WTC11 (cell line): ENCODE data around the gene CCDC93. TPM values are rescaled to one million over a fixed set of nuclear protein-coding genes. Genes with fewer than 3 reads are reported as not detected.
"Not testable (repeated sequence)": the region's sequence is repeated elsewhere in the genome, so short reads cannot be mapped to it uniquely, and the experiment has no call there.

Source experiments
- ATAC-seq: fragments of 200-7000 bp; cut with Tn5 transposase; 2 replicates; pipeline ENCODE4 v1.10.0; 2021; ENCODE audit warnings: mild to moderate bottlenecking, moderate library complexity
- CTCF ChIA-PET: fragments of 300-600 bp; sonication (Branson Sonifier 250); formaldehyde crosslinking; loops from one replicate; lab custom pipeline; 2021; ENCODE audit warnings: antibody characterized with exemption; lab: Charles Lee
- POLR2A ChIA-PET: fragments of 350-600 bp; sonication (Branson Sonifier 250); formaldehyde crosslinking; loops from one replicate; lab custom pipeline; 2021; ENCODE audit warnings: antibody characterized with exemption; lab: Charles Lee
- DNase-seq: peaks from one replicate; pipeline ENCODE4 v3.0.0; 2021; ENCODE audit warnings: low spot score
- H3K27ac Mint-ChIP-seq: 2 replicates; pipeline ENCODE4 v1.8.0; 2021; ENCODE audit warnings: mixed read lengths
- H3K27me3 Mint-ChIP-seq: 2 replicates; pipeline ENCODE4 v1.8.0; 2021; ENCODE audit warnings: low read depth, mild to moderate bottlenecking, moderate library complexity, mixed read lengths
- H3K36me3 Mint-ChIP-seq: 2 replicates; pipeline ENCODE4 v1.8.0; 2021; ENCODE audit warnings: mixed read lengths
- H3K4me1 Mint-ChIP-seq: 2 replicates; pipeline ENCODE4 v1.8.0; 2022; ENCODE audit warnings: mixed read lengths
- H3K4me3 Mint-ChIP-seq: 2 replicates; pipeline ENCODE4 v1.8.0; 2021; ENCODE audit warnings: mild to moderate bottlenecking, moderate library complexity, mixed read lengths
- H3K9me3 Mint-ChIP-seq: 2 replicates; pipeline ENCODE4 v1.8.0; 2021; ENCODE audit warnings: mixed read lengths
- ATF1 ChIP-seq: sonication (generic); formaldehyde crosslinking; IDR thresholded peaks from 2 replicates; pipeline ENCODE4 v1.8.1; 2023; ENCODE audit warnings: mild to moderate bottlenecking, moderate library complexity, missing genetic modification reagents
- CDX4 ChIP-seq: fragments of 250-450 bp; sonication (Bioruptor Pico); IDR thresholded peaks from 2 replicates; pipeline ENCODE4 v1.9.0; 2021; ENCODE audit warnings: moderate library complexity, mild to moderate bottlenecking, inconsistent platforms, borderline replicate concordance
- E2F4 ChIP-seq: sonication (generic); formaldehyde crosslinking; IDR thresholded peaks from 2 replicates; pipeline ENCODE4 v1.8.1; 2022; ENCODE audit warnings: low read depth, mild to moderate bottlenecking, moderate library complexity, missing genetic modification reagents, borderline replicate concordance
- EMX1 ChIP-seq: fragments of 250-450 bp; sonication (Bioruptor Pico); IDR thresholded peaks from 2 replicates; pipeline ENCODE4 v1.8.0; 2021; ENCODE audit warnings: mild to moderate bottlenecking
- GABPB1 ChIP-seq: sonication (generic); formaldehyde crosslinking; IDR thresholded peaks from 2 replicates; pipeline ENCODE4 v1.8.1; 2023; ENCODE audit warnings: mild to moderate bottlenecking, missing genetic modification reagents
- JUN ChIP-seq: sonication (generic); formaldehyde crosslinking; IDR thresholded peaks from 2 replicates; pipeline ENCODE4 v1.8.0; 2023; ENCODE audit warnings: mild to moderate bottlenecking, missing genetic modification reagents
- KAT7 ChIP-seq: sonication (generic); formaldehyde crosslinking; IDR thresholded peaks from 2 replicates; pipeline ENCODE4 v1.8.1; 2023; ENCODE audit warnings: missing genetic modification reagents, mild to moderate bottlenecking, borderline replicate concordance
- MAX ChIP-seq: sonication (generic); formaldehyde crosslinking; IDR thresholded peaks from 2 replicates; pipeline ENCODE4 v1.8.0; 2022; ENCODE audit warnings: mild to moderate bottlenecking, missing genetic modification reagents
- MXD4 ChIP-seq: fragments of 250-450 bp; sonication (Bioruptor Pico); IDR thresholded peaks from 2 replicates; pipeline ENCODE4 v1.8.0; 2021; ENCODE audit warnings: mild to moderate bottlenecking, moderate library complexity, borderline replicate concordance
- NR1H2 ChIP-seq: sonication (generic); formaldehyde crosslinking; IDR thresholded peaks from 2 replicates; pipeline ENCODE4 v1.9.0; 2021; ENCODE audit warnings: mild to moderate bottlenecking, moderate library complexity, missing genetic modification reagents
- OVOL2 ChIP-seq: fragments of 250-450 bp; sonication (Bioruptor Pico); IDR thresholded peaks from 2 replicates; pipeline ENCODE4 v1.9.0; 2021; ENCODE audit warnings: mild to moderate bottlenecking, borderline replicate concordance
- SMAD3 ChIP-seq: sonication (generic); formaldehyde crosslinking; IDR thresholded peaks from 2 replicates; pipeline ENCODE4 v1.8.0; 2022; ENCODE audit warnings: missing genetic modification reagents, mild to moderate bottlenecking, borderline replicate concordance
- SMAD4 ChIP-seq: sonication (generic); formaldehyde crosslinking; IDR thresholded peaks from 2 replicates; pipeline ENCODE4 v1.8.0; 2022; ENCODE audit warnings: mild to moderate bottlenecking, missing genetic modification reagents
- TEAD1 ChIP-seq: sonication (generic); formaldehyde crosslinking; IDR thresholded peaks from 2 replicates; pipeline ENCODE4 v1.8.0; 2022; ENCODE audit warnings: mild to moderate bottlenecking, missing genetic modification reagents
- TEAD4 ChIP-seq: sonication (generic); formaldehyde crosslinking; IDR thresholded peaks from 2 replicates; pipeline ENCODE4 v1.8.0; 2022; ENCODE audit warnings: mild to moderate bottlenecking, missing genetic modification reagents
- TP53 ChIP-seq: sonication (generic); formaldehyde crosslinking; IDR thresholded peaks from 2 replicates; pipeline ENCODE4 v1.8.1; 2023; ENCODE audit warnings: mild to moderate bottlenecking, missing genetic modification reagents
- ZNF263 ChIP-seq: sonication (generic); formaldehyde crosslinking; IDR thresholded peaks from 2 replicates; pipeline ENCODE4 v1.8.1; 2022; ENCODE audit warnings: low read depth, mild to moderate bottlenecking, moderate library complexity, missing genetic modification reagents
- ZNF396 ChIP-seq: fragments of 250-450 bp; sonication (Bioruptor Pico); IDR thresholded peaks from 2 replicates; pipeline ENCODE4 v1.8.0; 2021; ENCODE audit warnings: mild to moderate bottlenecking, moderate library complexity, borderline replicate concordance
- ZNF425 ChIP-seq: fragments of 250-450 bp; sonication (Bioruptor Pico); conservative IDR thresholded peaks from 2 replicates; pipeline ENCODE4 v1.9.0; 2021; ENCODE audit warnings: mild to moderate bottlenecking
- ZNF512 ChIP-seq: sonication (generic); formaldehyde crosslinking; IDR thresholded peaks from 2 replicates; pipeline ENCODE4 v1.8.1; 2022; ENCODE audit warnings: missing genetic modification reagents, borderline replicate concordance
- ZNF532 ChIP-seq: fragments of 250-450 bp; sonication (Bioruptor Pico); IDR thresholded peaks from 2 replicates; pipeline ENCODE4 v1.9.0; 2021; ENCODE audit warnings: mild to moderate bottlenecking, borderline replicate concordance
- ZNF671 ChIP-seq: fragments of 250-450 bp; sonication (Bioruptor Pico); IDR thresholded peaks from 2 replicates; pipeline ENCODE4 v1.8.0; 2021; ENCODE audit warnings: mild to moderate bottlenecking
- total RNA-seq: library from RNA; stranded (reverse); gene quantifications from 3 replicates; pipeline ENCODE4 v1.2.3, GENCODE V29; 2021

CCDC93 gene
- total RNA-seq, 1 experiment from 2014 or later: 16.9 TPM

- no peak for ATAC-seq
Measured at GRCh38 chr2:118016911-118017310, 3.0 kb upstream of the CCDC93 start.

GRCh38 chr2:118015761-118016160 lies 1.9 kb upstream of the CCDC93 start:
- not testable (repeated sequence) for ATAC-seq, H3K9me3 Mint-ChIP-seq, H3K36me3 Mint-ChIP-seq, DNase-seq, H3K27ac Mint-ChIP-seq, H3K4me3 Mint-ChIP-seq
- peaks cover 65% of the 10 kb centered on the region for H3K27me3 Mint-ChIP-seq
- H3K4me1 Mint-ChIP-seq: peaks cover 24% of the 10 kb centered on the region
- CTCF ChIA-PET: interaction anchor here (0.8 kb wide), 1 partner anchor 13 kb away, joined by 4 read pairs; no protein-coding TSS in a partner anchor
- POLR2A ChIA-PET: interaction anchor here (0.6 kb wide), 1 partner anchor 133 kb away, joined by 3 read pairs; no protein-coding TSS in a partner anchor

More at GRCh38 chr2:118016911-118017310, 3.0 kb upstream of the CCDC93 start:
- ChIA-PET CTCF (interaction anchor here (1.4 kb wide), 1 partner anchor 14 kb away, joined by 5 read pairs; no protein-coding TSS in a partner anchor), POLR2A (no interaction called here)
- Mint-ChIP-seq H3K36me3 (no peaks in the 10 kb centered on the region), H3K4me3 (no peak overlapping the region), H3K27ac (no peak overlapping the region), H3K9me3 (peaks cover 4% of the 10 kb centered on the region; the same call in 1 of the 2 replicates), H3K27me3 (peaks cover 69% of the 10 kb centered on the region), H3K4me1 (peaks cover 35% of the 10 kb centered on the region)
- TF ChIP-seq GABPB1 (CRISPR knock-in tag): no peak
- no peak for TF ChIP-seq ZNF532 (CRISPR knock-in tag)
- no peak for TF ChIP-seq SMAD4 (CRISPR knock-in tag)
- no peak for TF ChIP-seq KAT7 (CRISPR knock-in tag)
- no peak for TF ChIP-seq TEAD1 (CRISPR knock-in tag)
- no peak for TF ChIP-seq EMX1 (CRISPR knock-in tag)
- TF ChIP-seq MXD4 (CRISPR knock-in tag): no peak
- TF ChIP-seq ZNF671 (CRISPR knock-in tag): no peak
- no peak for TF ChIP-seq ATF1 (CRISPR knock-in tag)
- no peak for TF ChIP-seq OVOL2 (CRISPR knock-in tag)
- TF ChIP-seq ZNF512 (CRISPR knock-in tag): no peak
- TF ChIP-seq NR1H2 (CRISPR knock-in tag): no peak
- TF ChIP-seq ZNF425 (CRISPR knock-in tag): no peak
- no peak for DNase-seq

- ATAC-seq (peak; percentile 17), DNase-seq (no peak)
- peaks cover 20% of the 10 kb centered on the region for H3K4me1 Mint-ChIP-seq
- H3K36me3 Mint-ChIP-seq: no peaks in the 10 kb centered on the region
- H3K9me3 Mint-ChIP-seq: peaks cover 4% of the 10 kb centered on the region; the same call in 1 of the 2 replicates
- ChIA-PET CTCF (interaction anchor here (0.7 to 1.5 kb wide), 9 partner anchors 10 to 867 kb away, joined by 3 to 31 read pairs (median 5); partner anchors contain the start of gene DDX18), POLR2A (interaction anchor here (1.4 kb wide), 1 partner anchor 11 kb away, joined by 3 read pairs; no protein-coding TSS in a partner anchor)
- peak overlapping the region; percentile 86 for H3K4me3 Mint-ChIP-seq
- H3K27ac Mint-ChIP-seq: no peak overlapping the region
- peaks cover 52% of the 10 kb centered on the region for H3K27me3 Mint-ChIP-seq
- no peak for TF ChIP-seq GABPB1 (CRISPR knock-in tag)
- TF ChIP-seq ZNF263: no peak
- no peak for TF ChIP-seq JUN
- no peak for TF ChIP-seq TP53 (CRISPR knock-in tag)
- TF ChIP-seq MAX (CRISPR knock-in tag): no peak
- no peak for TF ChIP-seq E2F4 (CRISPR knock-in tag)
- no peak for TF ChIP-seq SMAD3
- no peak for TF ChIP-seq CDX4 (CRISPR knock-in tag)
- TF ChIP-seq ZNF396 (CRISPR knock-in tag): no peak
- TF ChIP-seq TEAD1 (CRISPR knock-in tag): no peak
- TF ChIP-seq TEAD4 (CRISPR knock-in tag): no peak
Measured at GRCh38 chr2:118014492-118014824, 588 bp upstream of the CCDC93 start.
